ENCODE data around the gene MAMSTR.

MAMSTR gene

DNA sequence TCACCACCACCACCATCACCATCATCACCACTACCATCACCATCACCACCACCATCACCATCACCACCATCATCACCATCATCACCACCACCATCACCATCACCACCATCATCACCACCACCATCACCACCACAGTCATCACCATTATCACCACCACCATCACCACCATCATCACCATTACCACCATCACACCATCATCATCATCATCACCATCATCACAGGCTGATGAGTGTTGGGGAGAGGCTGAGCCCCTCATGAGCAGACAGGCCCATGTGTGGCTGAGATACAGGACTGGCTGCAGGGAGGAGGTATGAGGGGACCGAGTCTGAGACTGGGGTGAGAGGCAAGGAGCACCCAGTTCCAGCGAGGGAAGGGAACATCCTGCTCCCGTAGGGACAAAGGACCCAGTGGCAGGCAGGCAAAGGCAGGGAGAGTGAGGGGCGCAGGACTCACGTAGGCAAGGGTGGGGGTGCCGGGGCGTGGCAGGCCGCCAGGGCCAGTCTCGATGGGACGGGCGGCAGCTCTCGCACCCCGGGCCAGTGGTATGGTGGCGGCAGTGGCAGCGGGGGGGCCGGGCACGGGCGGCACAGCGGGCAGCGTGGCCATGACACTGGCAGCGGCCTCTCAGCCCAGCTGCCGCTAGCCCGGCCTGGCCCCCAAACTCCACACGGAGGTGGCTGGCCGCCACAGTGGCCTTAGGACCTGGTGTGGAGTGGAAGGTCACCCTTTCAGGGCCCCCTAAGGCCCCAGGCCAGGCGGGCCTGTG, 49.4 kb downstream of the MAMSTR start:
- Histone ChIP-seq H3K27me3 (replicated peaks; ENCODE audit: control insufficient read depth, insufficient read depth, low read length) (no peaks in the 10 kb centered on the region), H3K36me3 (ENCODE audit: control insufficient read depth, insufficient read depth, low read length) (no peaks in the 10 kb centered on the region), H3K4me3 (replicated peaks; ENCODE audit: low read depth, low read length) (no peak overlapping the region)
- DNase-seq (ENCODE audit: extremely low read depth, insufficient read length), result no peak
- TF ChIP-seq, protein P1, sequence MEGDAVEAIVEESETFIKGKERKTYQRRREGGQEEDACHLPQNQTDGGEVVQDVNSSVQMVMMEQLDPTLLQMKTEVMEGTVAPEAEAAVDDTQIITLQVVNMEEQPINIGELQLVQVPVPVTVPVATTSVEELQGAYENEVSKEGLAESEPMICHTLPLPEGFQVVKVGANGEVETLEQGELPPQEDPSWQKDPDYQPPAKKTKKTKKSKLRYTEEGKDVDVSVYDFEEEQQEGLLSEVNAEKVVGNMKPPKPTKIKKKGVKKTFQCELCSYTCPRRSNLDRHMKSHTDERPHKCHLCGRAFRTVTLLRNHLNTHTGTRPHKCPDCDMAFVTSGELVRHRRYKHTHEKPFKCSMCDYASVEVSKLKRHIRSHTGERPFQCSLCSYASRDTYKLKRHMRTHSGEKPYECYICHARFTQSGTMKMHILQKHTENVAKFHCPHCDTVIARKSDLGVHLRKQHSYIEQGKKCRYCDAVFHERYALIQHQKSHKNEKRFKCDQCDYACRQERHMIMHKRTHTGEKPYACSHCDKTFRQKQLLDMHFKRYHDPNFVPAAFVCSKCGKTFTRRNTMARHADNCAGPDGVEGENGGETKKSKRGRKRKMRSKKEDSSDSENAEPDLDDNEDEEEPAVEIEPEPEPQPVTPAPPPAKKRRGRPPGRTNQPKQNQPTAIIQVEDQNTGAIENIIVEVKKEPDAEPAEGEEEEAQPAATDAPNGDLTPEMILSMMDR (IDR thresholded peaks at IDR 0.05; ENCODE audit: insufficient read depth, low read length, poor library complexity, severe bottlenecking), result no peak

DNA sequence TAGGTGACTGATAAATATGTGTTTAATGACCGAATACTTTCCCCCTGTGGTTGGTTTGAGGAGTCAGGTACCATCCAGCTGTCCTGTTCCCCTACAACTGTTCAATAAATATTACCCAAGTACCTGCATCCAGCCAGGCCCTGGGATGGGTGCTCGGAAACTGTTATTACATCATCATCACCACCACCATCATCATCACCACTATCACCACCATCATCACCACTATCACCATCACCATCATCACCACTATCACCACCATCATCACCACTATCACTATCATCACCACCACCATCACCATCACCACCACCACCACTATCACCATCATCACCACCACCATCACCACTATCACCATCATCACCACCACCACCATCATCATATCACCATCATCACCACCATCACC, 50.8 kb downstream of the MAMSTR start:
- TF ChIP-seq, protein P1 (IDR thresholded peaks at IDR 0.05; ENCODE audit: insufficient read depth, low read length, poor library complexity, severe bottlenecking), result no peak
- H3K27me3 ChIP-seq (replicated peaks; ENCODE audit: control insufficient read depth, insufficient read depth, low read length), result no peaks in the 10 kb centered on the region
- DNase-seq (ENCODE audit: extremely low read depth, insufficient read length), result no peak
- H3K36me3 ChIP-seq (ENCODE audit: control insufficient read depth, insufficient read depth, low read length), result no peaks in the 10 kb centered on the region
- no peak overlapping the region for H3K4me3 ChIP-seq (replicated peaks; ENCODE audit: low read depth, low read length)

DNA sequence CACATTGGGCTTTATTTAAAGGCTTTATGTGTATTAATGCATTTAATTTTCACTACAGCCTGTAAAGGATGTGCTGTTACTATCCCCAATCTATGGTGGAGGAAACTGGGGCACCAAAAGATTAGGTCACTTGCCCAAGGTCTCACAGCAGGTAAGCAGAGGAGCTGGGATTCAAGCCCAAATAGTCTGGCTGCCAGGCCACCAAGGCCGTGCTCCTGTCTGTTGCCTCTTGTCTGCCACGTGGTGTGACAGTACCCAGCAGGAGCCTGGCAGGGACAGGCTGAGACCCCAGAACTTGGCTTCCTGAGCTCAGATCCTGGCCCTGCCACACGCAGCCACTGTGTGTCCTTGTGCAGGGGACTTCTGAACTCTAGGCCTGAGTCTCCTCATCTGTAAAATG, 51.2 kb downstream of the MAMSTR start:
- DNase-seq (ENCODE audit: extremely low read depth, insufficient read length), result no peak

DNA sequence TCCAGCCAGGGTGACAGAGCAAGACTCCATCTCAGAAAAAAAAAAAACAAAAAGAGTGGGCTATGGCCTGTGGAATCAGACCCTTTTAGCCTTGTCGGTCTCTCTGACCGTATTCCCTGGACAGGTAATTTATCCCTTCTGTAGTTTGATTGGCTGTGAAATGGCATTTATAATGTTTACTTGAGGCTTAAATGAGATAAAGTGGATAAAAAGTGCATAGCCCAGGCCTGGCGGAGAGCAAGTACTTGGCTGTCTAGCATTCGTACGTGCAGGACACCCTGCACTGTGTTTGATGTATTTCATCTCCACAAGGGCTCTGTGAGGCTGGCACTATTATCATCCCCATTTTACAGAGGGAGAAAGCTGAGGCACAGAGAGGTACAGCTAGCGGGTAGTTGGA, 53.7 kb downstream of the MAMSTR start:
- no peaks in the 10 kb centered on the region for H3K36me3 ChIP-seq (ENCODE audit: control insufficient read depth, insufficient read depth, low read length)
- no peaks in the 10 kb centered on the region for H3K27me3 ChIP-seq (replicated peaks; ENCODE audit: control insufficient read depth, insufficient read depth, low read length)
- no peak overlapping the region for H3K4me3 ChIP-seq (replicated peaks; ENCODE audit: low read depth, low read length)
- DNase-seq (ENCODE audit: extremely low read depth, insufficient read length), result no peak
- TF ChIP-seq, protein P1 (IDR thresholded peaks at IDR 0.05; ENCODE audit: insufficient read depth, low read length, poor library complexity, severe bottlenecking), result no peak

More for the DNA sequence above, 51.2 kb downstream of the MAMSTR start:
- H3K36me3 ChIP-seq (ENCODE audit: control insufficient read depth, insufficient read depth, low read length), result no peaks in the 10 kb centered on the region
- H3K4me3 ChIP-seq (replicated peaks; ENCODE audit: low read depth, low read length), result no peak overlapping the region
- TF ChIP-seq, protein P1 (IDR thresholded peaks at IDR 0.05; ENCODE audit: insufficient read depth, low read length, poor library complexity, severe bottlenecking), result no peak
- H3K27me3 ChIP-seq (replicated peaks; ENCODE audit: control insufficient read depth, insufficient read depth, low read length), result no peaks in the 10 kb centered on the region

DNA sequence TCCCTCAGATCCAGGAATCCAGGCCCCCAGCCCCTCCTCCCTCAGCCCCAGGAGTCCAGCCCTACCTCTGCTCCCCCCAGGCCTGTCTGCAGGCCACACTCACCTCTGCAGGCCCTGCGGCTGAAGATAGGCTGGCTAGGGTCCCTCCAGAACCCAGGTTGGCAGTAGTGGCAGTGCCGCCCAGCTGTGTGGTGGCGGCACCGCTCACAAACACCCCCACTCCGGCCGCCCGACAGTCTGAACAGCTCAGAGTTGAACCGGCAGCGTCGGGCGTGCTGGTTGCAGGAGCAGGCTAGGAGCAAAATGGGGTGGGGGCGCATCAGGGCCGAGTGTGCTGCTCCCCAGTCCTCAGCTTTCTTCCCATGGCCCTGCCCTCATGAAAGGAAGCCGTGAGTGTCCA, 55.0 kb downstream of the MAMSTR start:
- no peak for DNase-seq (ENCODE audit: extremely low read depth, insufficient read length)
- Histone ChIP-seq H3K36me3 (ENCODE audit: control insufficient read depth, insufficient read depth, low read length) (no peaks in the 10 kb centered on the region), H3K4me3 (replicated peaks; ENCODE audit: low read depth, low read length) (no peak overlapping the region), H3K27me3 (replicated peaks; ENCODE audit: control insufficient read depth, insufficient read depth, low read length) (no peaks in the 10 kb centered on the region)
- TF ChIP-seq, protein P1 (IDR thresholded peaks at IDR 0.05; ENCODE audit: insufficient read depth, low read length, poor library complexity, severe bottlenecking), result no peak
